ENCODE measurements around the gene KCNE2.

- TF ChIP-seq POLR2AphosphoS5 (IDR thresholded peaks at IDR 0.05; ENCODE audit: low read depth) = no peak
- TF ChIP-seq EZH2 (IDR thresholded peaks at IDR 0.05; ENCODE audit: low read depth, unreplicated experiment) = no peak
- no peak for TF ChIP-seq CTCF (conservative IDR thresholded peaks at IDR 0.05; ENCODE audit: low read depth in 2 of 2)
- TF ChIP-seq CREB1 (CRISPR knock-in tag; IDR thresholded peaks at IDR 0.05; ENCODE audit: low read depth) = no peak
- TF ChIP-seq ETS1 (IDR thresholded peaks at IDR 0.05) = no peak
- TF ChIP-seq EZH2phosphoT487 (IDR thresholded peaks at IDR 0.05; ENCODE audit: unreplicated experiment) = no peak
- no peak for TF ChIP-seq ZNF331 (CRISPR knock-in tag; IDR thresholded peaks at IDR 0.05; ENCODE audit: low read depth)
- no peak for TF ChIP-seq STAT1 (IDR thresholded peaks at IDR 0.05; ENCODE audit: unreplicated experiment)
- TF ChIP-seq REST (IDR thresholded peaks at IDR 0.05; ENCODE audit: unreplicated experiment) = no peak
- no peak for TF ChIP-seq JUNB (IDR thresholded peaks at IDR 0.05; ENCODE audit: unreplicated experiment)
- TF ChIP-seq ZNF462 (CRISPR knock-in tag; IDR thresholded peaks at IDR 0.05) = no peak
- TF ChIP-seq NANOG (IDR thresholded peaks at IDR 0.05; ENCODE audit: borderline replicate concordance) = no peak
- TF ChIP-seq ZNF114 (CRISPR knock-in tag; IDR thresholded peaks at IDR 0.05) = no peak
Measured at GRCh38 chr21:34353182-34353581, 10.6 kb upstream of the KCNE2 start.

Measured in GM23338 (cell line).